ENCODE data around the gene CRIM1.

The CRIM1 gene

DNA sequence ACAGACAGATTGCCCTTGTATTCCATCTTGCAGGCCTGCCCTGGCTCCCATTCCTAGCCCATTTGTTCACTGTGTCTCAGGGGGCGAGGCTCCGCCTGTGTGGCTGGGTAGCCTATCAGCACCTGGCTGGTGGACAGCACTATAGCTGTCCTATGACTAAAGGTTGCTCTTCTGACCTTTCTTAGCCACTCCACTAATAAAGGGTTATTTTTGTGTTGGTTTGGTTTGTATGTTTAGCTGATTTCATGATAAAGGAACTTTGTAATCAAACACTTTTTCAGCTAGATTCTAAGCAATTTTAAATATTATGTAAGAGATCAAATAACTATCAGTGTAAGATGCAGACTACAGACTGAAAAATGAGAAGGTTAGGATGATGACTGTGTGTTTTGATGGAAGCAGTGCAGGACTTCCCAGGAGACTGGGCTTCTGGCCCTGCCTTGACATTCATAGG lies 72.2 kb downstream of the CRIM1 start:
- no peak for DNase-seq

DNA sequence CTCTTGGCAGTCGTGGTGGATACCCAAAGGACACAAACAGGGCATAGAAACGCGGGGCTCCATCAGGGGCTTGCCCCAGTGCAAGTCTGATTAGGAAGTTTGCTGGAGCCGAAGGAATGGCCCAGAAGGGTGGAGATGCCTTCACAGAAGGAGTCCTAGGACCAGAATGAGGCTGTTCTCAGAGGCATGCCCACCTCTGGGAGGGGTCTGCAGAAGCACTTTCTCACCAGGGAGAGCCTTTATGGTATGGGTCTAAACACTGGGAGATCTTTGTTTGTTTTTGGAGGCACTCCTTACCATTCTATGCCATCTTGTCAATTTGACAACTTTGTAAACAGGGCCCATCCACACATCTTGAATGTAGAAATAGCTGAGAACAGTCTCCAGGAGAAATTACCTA lies 75.0 kb downstream of the CRIM1 start:
- DNase-seq: no peak

- no peak for DNase-seq
Observed at GRCh38 chr2:36432479-36432878, 76.9 kb downstream of the CRIM1 start.

GRCh38 chr2:36433311-36434217 lies 78.0 kb downstream of the CRIM1 start:
- DNase-seq: no peak

- DNase-seq: no peak
Observed at GRCh38 chr2:36438449-36438977, 82.9 kb downstream of the CRIM1 start.

DNA sequence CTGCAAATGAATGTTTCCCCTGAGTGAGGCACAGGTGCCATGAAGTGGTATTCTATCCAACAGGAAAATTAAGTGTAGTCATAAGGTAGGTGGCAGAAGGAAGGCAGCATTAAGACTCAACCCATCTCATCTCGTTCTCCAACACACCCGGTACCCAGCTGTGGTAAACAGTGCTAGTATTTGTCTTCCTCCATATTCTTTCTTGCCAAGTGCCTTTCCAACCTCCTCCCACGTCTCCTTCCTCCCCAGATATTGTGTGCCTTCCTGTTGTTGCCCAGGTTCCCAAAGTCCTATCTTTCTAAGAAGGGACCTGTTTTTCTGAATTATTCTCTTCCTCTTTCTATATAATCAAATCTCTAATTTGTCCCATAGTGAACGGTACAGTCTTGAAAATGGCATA lies 83.5 kb downstream of the CRIM1 start:
- DNase-seq: no peak

- DNase-seq: no peak
Observed at GRCh38 chr2:36441065-36441625, 85.6 kb downstream of the CRIM1 start.

- no peak for DNase-seq
Observed at GRCh38 chr2:36441816-36442215, 86.2 kb downstream of the CRIM1 start.

- DNase-seq: no peak
Observed at GRCh38 chr2:36444216-36444936, 88.8 kb downstream of the CRIM1 start.

DNA sequence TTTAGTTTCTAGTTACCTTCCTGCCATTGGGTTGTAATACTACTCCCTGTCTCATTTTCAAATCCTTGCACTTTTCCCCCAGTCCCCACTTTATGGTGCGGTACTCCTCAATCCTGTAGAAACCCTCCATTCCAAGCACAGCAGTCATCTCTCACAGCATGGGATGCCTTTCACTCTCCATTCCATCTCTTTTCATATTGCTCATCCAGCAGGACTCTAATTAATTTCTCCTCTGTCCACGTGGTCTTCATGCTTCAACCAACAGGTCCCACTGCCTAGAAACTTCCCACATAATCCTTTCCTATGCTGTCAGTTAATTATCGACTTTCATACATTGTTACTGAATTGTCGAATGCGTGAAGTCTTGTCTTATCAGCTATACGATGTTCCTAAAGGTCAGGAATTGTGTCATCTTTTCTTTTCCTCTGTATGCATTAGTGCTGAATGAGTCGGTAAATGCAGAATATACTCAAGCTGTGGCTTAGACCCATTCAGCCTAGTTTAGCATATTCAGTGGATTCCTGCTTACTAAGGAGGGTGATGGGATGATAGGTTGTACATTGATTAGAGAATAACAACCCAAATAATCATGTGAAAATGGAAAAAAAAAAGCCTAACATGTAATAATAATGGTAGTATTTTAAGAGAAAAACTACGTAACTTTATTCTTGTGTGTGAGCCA lies 89.7 kb downstream of the CRIM1 start:
- no peak for DNase-seq

DNA sequence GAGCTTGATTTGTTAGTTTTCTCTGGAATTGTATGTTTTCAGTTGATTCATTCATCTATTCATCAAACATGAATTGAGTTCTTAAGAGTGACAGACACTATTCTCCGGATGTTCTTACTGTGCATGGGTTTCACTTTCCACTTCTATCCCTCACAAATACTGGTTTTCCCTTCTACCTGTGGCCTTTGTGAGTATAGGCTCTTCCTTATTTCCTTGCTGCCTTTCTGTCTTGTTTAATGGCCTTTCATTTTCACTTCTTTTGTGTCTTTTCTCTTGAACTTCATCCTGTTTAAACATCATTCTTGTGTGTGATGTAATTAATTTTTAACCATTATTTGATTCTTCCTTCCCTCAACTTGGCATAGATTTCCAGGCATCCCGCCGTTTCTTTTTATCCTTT lies 90.7 kb downstream of the CRIM1 start:
- no peak for DNase-seq

GRCh38 chr2:36449213-36449612 lies 93.6 kb downstream of the CRIM1 start:
- DNase-seq: no peak

- DNase-seq: no peak
Observed at GRCh38 chr2:36449943-36450392, 94.4 kb downstream of the CRIM1 start.

GRCh38 chr2:36450466-36451196 lies 95.1 kb downstream of the CRIM1 start:
- no peak for DNase-seq

- DNase-seq: no peak
Observed at GRCh38 chr2:36451512-36451911, 95.9 kb downstream of the CRIM1 start.

GRCh38 chr2:36452260-36452659 lies 96.7 kb downstream of the CRIM1 start:
- no peak for DNase-seq

DNA sequence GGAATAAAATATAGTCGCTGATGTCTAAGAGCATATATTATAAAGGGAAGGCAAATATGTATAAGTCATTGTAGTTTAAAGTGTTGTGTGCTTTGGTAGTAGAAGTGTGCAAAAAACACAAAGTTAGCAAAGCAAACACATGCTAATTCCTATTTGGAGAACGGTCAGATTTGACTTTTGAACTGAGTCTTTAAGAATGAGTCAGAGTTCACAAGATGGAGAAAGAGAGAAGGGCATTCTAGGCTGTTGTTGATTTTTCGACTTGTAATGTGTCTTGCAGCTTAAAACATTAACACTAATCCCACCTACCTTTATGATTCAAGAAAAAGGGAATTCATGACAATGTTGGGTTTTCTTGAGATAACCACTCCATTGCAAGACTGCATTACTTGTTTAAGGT lies 98.1 kb downstream of the CRIM1 start:
- DNase-seq: no peak

GRCh38 chr2:36455011-36455410 lies 99.4 kb downstream of the CRIM1 start:
- no peak for DNase-seq

DNA sequence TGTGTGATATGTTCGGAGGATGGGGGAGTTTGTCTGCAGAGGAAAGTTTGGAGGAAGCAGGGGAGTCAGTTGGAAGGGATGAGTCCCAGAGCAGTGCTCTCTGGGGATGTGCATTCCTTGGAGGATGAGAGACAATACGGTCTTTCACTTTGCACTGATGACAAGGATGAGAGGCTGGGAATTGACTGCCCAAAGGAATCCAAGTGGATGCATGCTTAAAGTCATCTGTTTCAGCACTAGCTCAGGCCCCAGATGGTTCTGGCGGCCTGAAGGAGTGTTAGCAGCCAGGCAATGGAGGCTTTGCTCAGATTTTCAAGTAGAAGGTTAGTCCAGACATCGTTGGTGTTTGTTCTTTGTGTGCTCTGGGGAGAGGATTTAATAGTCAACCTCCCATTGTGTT lies 100.2 kb downstream of the CRIM1 start:
- DNase-seq: no peak

DNA sequence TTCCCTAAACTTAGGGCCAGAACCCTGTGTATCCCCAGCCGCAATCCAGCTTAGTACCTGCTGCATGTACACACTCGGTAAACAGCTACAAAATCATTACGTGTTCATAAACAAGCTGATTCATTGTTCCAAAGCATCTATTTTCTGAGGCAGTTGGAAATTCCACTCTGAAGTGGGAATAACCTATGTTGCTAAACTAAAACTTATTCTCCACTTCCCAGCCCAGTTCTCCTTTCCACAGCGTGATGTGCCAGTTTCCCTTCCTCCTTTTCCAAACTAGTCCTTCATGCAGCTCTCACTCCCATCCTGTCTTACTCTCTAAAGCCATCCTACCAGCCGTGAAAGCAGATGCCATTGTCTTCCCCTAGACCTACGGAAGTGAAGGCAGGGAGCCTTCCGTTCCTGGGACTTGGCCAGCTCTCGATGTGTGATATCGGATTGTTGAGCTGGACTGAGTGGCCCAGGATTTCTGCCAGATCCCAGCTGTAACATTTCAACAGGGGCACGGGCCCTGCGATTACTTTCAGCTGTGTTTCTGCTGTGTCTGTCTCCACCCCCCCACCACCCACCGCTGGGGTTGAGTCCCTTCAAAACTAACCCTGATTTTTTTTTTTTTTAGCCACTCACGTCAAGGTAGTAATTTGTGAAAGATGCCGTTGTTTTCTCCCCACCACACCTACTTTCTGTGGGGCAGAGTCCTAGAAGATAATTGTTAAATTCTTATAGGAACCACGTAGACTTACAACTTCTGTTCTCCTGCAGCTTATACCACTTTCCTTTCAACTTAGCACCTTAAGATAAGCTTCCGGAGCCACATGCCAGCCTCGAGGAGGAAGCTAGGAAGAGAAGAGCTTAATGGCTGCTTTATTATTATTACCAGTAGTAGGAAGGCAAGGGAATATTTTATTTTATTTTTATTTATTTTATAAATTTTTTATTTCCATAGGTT lies 100.9 kb downstream of the CRIM1 start:
- DNase-seq: no peak

DNA sequence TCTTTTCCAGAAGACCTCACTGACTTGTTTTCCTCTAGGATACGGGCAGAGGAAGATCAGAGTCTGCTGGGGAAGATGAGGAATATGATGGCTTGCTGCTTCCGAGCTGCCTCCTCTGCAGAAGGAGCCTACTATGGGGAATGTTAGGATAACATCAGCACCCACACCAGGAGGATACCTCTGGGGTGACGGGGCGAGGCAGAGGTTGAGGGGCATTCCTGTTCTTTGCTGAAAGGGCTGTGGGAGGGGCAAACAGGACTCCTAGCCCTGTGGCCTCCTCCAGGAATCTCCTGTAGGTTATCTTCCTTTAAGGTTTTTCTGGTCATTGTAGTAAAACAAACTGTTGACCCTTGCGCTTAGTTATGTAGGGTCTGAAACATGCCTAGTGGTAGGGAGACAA lies 102.5 kb downstream of the CRIM1 start:
- DNase-seq: no peak
